Measurements from ENCODE around the gene CDH13. TPM values are rescaled to one million over a fixed set of nuclear protein-coding genes. Genes with fewer than 3 reads are reported as not detected.

The CDH13 gene
- total and polyA plus RNA-seq, 2 experiments from 2014 or later, result 1.6 to 4.4 TPM

DNA sequence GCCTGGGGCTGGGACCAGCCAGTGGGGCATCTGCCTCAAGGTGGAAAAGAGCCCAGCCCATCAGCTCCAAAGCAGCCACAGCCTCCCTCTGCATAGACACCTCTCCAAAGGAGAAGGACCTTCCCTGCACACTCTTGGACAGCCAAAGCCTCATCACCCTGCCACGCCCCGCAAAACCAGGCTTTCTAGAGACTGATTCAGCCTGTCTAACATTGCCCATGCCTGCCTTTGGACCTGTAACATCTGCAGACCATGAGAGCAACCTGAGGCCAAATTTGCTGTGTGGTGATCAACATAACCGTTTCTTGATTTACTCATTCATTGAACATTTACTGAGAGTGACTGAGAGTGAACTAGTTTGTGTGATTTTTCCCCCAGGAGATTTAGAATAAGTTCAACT lies 961.3 kb downstream of the CDH13 start:
- no peak overlapping the region for H2AFZ ChIP-seq
- H3K9me3 Mint-ChIP-seq, result no peaks in the 10 kb centered on the region
- peaks cover under 1% of the 10 kb centered on the region for H3K27me3 Mint-ChIP-seq (ENCODE audit: insufficient read depth, low read depth, poor library complexity)
- peaks cover 3% of the 10 kb centered on the region; the same call in 1 of the 2 replicates for H3K27me3 ChIP-seq (ENCODE audit: insufficient read depth)
- no peak overlapping the region for H3K4me3 Mint-ChIP-seq
- no peaks in the 10 kb centered on the region; the same call in 2 of the 3 replicates for H3K36me3 Mint-ChIP-seq (ENCODE audit: low read depth)
- peaks cover 14% of the 10 kb centered on the region; the same call in 1 of the 2 replicates for H3K4me1 ChIP-seq (ENCODE audit: insufficient read depth)
- no peak for TF ChIP-seq ZNF462 (CRISPR knock-in tag; IDR thresholded peaks at IDR 0.05)
- no peak for TF ChIP-seq EZH2phosphoT487 (IDR thresholded peaks at IDR 0.05; ENCODE audit: unreplicated experiment)
- no peak for TF ChIP-seq CTCF (conservative IDR thresholded peaks at IDR 0.05; ENCODE audit: low read depth in 2 of 2)
- no peak for TF ChIP-seq JUNB (IDR thresholded peaks at IDR 0.05; ENCODE audit: unreplicated experiment)
- TF ChIP-seq CREB1 (CRISPR knock-in tag; IDR thresholded peaks at IDR 0.05; ENCODE audit: low read depth), result no peak
- no peak for TF ChIP-seq POLR2AphosphoS5 (IDR thresholded peaks at IDR 0.05; ENCODE audit: low read depth)
- no peak for TF ChIP-seq ZNF331 (CRISPR knock-in tag; IDR thresholded peaks at IDR 0.05; ENCODE audit: low read depth)
- TF ChIP-seq ETS1 (IDR thresholded peaks at IDR 0.05), result no peak
- TF ChIP-seq, protein P1, sequence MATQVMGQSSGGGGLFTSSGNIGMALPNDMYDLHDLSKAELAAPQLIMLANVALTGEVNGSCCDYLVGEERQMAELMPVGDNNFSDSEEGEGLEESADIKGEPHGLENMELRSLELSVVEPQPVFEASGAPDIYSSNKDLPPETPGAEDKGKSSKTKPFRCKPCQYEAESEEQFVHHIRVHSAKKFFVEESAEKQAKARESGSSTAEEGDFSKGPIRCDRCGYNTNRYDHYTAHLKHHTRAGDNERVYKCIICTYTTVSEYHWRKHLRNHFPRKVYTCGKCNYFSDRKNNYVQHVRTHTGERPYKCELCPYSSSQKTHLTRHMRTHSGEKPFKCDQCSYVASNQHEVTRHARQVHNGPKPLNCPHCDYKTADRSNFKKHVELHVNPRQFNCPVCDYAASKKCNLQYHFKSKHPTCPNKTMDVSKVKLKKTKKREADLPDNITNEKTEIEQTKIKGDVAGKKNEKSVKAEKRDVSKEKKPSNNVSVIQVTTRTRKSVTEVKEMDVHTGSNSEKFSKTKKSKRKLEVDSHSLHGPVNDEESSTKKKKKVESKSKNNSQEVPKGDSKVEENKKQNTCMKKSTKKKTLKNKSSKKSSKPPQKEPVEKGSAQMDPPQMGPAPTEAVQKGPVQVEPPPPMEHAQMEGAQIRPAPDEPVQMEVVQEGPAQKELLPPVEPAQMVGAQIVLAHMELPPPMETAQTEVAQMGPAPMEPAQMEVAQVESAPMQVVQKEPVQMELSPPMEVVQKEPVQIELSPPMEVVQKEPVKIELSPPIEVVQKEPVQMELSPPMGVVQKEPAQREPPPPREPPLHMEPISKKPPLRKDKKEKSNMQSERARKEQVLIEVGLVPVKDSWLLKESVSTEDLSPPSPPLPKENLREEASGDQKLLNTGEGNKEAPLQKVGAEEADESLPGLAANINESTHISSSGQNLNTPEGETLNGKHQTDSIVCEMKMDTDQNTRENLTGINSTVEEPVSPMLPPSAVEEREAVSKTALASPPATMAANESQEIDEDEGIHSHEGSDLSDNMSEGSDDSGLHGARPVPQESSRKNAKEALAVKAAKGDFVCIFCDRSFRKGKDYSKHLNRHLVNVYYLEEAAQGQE (IDR thresholded peaks at IDR 0.05; ENCODE audit: unreplicated experiment), result no peak
- TF ChIP-seq STAT1 (IDR thresholded peaks at IDR 0.05; ENCODE audit: unreplicated experiment), result no peak
- no peak for TF ChIP-seq ZNF114 (CRISPR knock-in tag; IDR thresholded peaks at IDR 0.05)
- no peak for TF ChIP-seq NANOG (IDR thresholded peaks at IDR 0.05; ENCODE audit: borderline replicate concordance)
- H3K36me3 ChIP-seq (ENCODE audit: insufficient read depth), result no peaks in the 10 kb centered on the region
- peaks cover 14% of the 10 kb centered on the region for H3K4me1 Mint-ChIP-seq
- DNase-seq (ENCODE audit: low spot score) (no peak), ATAC-seq (no peak)
- no peak overlapping the region for H3K4me3 ChIP-seq
- H4K20me1 ChIP-seq (replicated peaks; ENCODE audit: insufficient read depth), result no peaks in the 10 kb centered on the region
- H3K9me2 ChIP-seq (ENCODE audit: insufficient read depth), result peaks cover 14% of the 10 kb centered on the region; the same call in 1 of the 2 replicates
- no peaks in the 10 kb centered on the region for H3K79me2 ChIP-seq (replicated peaks; ENCODE audit: insufficient read depth)
- H3K27ac Mint-ChIP-seq, result no peak overlapping the region
- H3K27ac ChIP-seq (ENCODE audit: low read depth), result no peak overlapping the region
- no peaks in the 10 kb centered on the region for H3F3A ChIP-seq (replicated peaks; ENCODE audit: low read depth)
- no peak overlapping the region for H3K4me2 ChIP-seq

All from GM23338 (cell line).